Stimulated activated CD8-positive, alpha-beta memory T cell treated with anti-CD3 and anti-CD28 coated beads, Interleukin-4, amount 100 ng/mL, for 4 hours (primary cell): Measurements from ENCODE around the gene RTN4.

Experiments used
- DNase-seq, 2 donors: peaks; one replicate each; pipeline ENCODE4 v3.0.0-alpha.2; 2020; ENCODE audit warnings: low read depth in 2 of 2, low spot score in 1 of 2

The RTN4 gene

DNA sequence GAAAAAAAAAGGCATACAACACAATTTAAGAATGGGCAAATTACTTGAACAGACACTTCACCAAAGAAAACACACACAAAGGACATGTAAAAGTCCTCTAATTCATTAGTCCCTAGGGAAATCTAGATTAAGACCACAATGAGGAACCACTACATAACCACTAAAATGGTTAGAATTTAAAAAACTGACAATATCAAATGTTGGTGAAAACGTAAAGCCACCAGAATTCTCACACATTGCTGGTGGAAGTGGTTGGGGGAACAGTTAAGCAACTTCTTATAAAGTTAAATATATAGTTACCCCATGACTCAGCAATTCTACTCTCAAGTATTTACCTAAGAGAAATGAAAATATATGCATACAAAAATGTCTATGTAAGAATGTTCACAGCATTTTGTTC, 11.8 kb downstream of the RTN4 start:
- no peak for DNase-seq

DNA sequence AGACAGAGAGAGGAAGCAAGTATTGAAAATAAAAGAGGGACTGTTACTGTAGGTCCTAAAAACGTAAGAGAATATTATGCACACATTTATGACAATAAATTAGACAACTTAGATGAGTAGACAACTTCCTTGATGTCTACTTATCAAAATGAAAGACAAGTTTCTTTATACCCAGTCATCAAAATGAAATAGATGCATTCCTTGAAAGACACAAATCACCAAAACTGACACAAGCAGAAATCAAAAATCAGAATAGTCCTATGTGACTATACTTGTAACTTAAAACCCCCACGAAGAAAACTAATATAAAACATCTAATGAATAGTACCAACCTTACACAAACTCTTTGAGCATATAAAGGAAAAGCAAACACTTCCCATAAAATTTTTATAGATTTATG, 14.5 kb downstream of the RTN4 start:
- no peak for DNase-seq

DNA sequence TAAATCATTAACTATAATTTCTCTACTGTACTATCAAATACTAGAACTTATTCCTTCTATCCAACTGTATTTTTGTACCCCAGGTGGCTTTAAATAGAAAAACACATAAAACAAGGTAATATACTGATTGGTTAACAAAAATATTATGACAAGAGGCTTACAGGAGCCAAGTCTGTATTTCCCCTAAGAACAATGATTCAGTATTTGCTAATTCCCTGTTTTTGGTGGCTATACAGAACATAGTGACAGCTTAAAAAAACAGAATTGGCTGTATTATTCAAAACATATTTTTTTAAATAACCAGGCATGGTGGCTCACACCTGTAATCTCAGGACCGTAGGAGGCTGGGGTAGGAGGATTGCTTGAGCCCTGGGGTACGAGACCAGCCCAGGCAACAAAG, 16.3 kb downstream of the RTN4 start:
- DNase-seq, result no peak

DNA sequence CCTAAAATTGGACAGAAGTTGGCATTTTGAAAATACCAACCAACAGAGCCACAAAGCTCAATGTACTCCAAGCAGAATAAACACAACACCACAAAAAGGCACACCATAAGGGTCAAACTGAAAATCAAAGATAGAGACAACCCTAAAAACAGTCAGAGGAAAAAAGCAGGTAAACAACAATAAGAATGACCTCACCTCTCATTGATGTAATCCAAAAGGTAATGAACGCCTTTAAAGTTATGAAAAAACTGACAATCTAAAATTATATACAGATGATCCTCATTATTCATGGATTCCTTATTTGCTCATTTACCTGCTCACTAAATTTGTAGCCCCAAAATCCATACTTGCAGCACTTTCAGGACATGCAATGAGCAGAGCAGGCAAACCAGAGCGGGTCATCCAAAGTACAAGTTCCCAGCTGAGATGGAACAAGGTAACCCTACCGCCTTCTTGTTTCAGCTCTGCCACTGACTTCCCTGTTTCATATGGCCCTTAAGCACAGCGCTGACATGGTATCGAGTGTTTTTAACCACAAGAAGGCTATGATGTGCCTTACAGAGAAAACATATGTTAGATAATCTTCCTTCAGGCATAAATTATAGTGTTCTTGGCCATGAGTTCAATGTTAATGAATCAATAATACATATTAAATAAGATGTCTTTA, 17.0 kb downstream of the RTN4 start:
- no peak for DNase-seq

DNA sequence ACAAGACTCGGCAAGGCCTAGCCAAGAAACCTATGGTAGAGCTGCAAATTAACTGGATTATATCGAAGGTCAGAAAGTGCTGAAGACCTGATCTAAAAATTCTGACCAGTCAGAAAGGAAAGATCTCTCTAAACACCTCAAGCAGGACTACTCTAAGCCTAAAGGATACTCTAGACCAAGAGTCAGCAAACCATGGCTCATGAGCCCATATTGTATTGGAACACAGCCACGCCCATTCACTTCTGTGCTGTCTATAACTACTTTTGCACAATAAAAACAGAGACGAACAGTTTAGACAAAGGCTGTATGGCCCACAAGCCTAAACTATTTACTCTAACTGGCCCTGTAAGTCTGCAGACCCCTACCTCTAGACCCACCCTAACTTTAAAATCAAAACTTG, 18.7 kb downstream of the RTN4 start:
- no peak for DNase-seq

DNA sequence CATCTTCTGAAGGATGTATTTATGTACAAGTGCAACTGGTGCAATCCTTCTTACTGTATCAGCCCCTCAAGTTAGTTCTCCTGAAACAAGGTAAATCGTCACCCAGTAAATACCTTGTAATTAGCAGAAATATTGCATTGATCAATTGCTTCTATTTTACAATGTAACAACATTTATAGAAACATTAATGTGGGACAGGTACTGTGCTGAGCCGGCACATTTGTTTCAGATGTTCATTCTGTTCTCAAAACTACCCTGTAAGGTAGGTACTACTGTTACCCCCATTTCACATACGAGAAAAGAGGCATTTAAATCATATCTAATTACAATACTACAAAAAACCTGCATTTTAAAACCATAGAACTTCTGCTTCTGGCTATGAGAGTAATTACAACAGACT, 19.5 kb downstream of the RTN4 start:
- DNase-seq, result no peak

DNA sequence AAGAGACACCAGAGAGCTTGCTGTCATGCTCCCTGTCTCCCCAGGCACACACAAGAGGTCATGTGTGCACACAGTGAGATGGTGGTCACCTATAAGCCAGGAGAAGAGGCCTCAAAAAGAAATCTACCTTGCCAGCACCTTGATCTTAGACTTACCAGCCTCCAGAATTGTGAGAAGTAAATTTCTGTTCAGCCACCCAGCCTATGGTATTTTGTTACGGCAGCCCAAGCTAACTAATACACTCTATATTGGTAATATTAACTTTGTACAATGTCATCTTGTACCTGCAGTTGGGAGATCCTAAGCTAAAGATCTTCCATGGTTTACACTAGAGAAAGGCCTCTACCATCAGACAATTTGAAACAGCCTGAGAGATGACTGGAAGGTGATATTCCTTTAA, 21.2 kb downstream of the RTN4 start:
- DNase-seq, result no peak

DNA sequence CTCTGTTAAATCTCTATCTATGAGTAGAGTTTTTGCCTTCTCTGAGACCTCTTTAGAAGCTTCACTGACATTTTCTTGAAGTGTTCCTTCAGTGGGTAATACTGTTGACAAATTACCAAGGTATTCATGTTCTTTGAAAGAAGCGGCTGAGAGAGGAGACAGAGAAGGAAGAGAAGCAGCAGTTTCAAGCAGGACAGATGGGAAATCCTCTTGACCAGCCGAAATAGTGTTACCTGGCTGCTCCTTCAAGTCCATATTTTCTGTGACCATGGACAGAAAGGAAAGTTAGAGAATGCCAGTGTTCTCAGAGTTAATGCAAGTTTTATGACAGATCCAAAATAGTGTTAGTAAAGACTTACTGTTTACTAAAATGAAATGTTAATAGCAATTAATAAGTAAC, 23.0 kb downstream of the RTN4 start:
- no peak for DNase-seq

DNA sequence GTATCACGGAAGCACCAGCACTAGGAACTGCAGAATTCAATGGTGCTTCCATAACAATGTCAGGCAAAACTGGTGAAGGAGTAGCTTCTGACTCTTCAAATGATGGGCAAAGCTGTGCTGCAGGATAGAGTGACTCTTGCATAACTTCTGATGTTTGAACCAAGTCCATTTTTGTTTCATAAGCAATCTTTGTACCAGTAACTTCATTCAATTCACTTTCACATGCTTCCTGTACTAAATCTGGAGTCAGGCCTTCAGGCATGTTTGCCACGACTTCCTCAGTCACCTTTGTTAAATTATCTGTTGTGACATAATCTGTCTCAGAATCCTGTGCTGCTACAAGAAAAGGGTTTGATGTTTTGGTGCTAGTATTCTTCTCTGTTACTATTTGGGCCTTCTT, 24.0 kb downstream of the RTN4 start:
- DNase-seq, result no peak

DNA sequence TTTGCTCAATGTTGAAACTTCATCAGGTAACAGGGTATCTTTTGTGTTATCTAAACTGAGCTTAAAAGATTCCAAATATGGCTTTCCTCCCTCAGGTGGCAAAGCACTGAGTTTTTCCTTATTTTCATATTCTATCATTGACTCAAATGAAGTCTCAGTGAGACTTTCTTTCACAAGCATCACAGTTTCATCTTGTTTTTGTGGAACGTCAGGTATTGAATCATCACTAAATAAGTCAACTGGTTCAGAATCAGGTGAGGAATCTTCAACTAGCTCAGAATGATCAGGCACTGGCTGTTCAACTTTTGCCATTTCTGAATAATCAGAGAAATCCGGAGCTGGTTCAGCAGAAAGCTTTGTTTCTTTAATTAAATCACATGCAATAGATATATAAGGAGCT, 24.6 kb downstream of the RTN4 start:
- DNase-seq, result no peak

DNA sequence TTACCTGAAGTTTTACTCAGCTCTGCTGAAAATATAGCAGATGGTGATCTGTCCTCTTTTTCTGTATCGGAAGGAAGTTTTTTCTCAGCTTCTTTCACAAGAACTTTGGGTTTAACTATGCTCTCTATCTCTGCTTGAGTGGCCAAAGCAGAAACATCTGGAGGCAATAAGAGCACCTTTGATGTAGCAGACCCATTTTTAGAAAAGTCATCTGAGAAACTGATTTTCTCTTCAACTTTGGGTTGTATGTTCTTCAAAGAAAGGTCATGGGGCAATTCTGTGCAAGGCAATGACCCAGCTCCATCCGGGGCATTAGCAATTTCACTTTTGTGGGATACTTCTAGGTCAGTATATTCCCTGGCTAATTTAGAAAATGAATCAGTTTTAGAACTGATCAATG, 25.2 kb downstream of the RTN4 start:
- no peak for DNase-seq

DNA sequence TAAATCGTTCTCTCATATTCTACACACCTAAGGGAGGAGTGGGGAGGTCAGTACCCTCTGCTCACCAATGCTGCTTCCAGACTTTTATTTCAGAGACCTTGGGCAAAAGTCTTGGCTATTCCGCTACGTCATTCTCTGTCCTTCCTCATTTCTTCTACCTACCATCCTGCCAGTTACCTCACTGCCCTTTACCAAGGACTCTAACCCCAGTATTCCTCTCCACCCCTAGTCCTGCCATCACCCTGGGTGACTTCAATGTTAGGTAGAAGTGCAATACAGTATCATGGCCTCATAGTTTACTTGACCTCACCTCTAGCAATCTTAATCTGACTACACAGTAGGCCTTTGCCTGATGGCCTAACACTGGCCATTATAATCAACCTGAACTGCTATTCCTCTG, 27.8 kb downstream of the RTN4 start:
- no peak for DNase-seq

DNA sequence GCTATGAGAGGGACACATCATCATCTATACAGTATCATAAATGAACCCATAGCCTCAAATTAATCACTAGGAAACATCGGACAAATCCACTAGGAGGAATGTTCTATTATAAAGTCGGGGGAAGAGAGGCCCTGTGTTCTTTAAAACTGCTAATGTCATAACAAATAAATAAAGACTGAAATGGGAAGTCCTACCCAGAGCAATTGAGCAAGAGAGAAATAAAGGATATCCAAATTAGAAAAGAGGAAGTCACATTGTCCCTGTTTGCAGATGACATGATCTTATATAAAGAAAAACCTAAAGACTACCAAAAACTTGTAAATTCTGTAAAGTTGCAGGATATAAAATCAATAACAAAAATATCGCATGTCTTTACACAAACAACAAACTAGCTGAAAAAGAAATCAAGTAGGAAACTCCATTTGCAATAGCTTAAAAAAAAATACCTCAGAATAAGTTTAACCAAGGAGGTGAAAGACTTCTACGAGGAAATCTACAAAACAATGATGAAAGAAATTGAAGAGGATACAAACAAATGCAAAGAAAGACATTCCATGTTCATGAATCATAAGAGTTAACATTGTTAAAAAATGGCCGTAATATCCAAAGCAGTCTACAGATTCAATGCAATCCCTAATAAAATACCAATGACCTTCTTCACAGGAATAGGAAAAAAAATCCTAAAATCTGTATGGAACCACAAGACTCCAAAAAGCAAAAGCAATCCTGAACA, 30.6 kb downstream of the RTN4 start:
- DNase-seq, result no peak

DNA sequence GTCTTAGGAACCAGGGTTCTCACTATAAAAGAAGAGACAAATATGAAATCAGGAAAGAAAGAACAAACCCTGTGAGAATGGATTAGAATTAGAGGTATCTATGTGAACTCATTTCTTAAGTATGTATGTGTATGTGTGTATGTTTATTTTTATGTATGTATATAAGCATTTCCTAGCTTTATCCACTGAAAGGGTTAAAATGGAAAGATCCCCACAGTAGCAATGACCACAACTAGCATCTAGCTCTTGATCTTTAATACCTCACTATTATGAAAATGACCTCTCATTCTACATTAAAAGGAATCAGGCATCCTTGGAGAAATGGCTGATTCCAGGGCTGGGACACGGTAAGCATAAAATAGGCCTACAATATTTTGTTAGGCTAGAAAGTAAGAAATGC, 31.6 kb downstream of the RTN4 start:
- DNase-seq, result no peak

DNA sequence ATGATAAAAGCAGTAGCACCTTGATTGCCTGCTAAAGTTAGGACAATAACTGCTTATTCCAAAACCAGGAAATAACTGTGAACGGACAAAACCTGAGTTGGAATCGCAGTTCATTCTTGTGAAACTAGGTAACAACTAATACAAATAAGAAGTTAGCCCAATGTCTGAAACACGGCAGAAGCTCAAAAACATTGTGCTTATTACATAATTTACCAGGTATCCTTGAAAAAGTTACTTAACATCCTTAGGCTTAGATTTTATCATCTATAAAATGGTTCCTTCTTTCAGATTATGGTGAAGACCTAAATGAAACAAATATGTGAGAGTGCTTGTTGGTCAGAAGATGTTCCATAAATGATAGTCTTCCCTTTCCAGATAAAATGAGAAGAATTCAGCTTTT, 32.4 kb downstream of the RTN4 start:
- DNase-seq, result no peak

DNA sequence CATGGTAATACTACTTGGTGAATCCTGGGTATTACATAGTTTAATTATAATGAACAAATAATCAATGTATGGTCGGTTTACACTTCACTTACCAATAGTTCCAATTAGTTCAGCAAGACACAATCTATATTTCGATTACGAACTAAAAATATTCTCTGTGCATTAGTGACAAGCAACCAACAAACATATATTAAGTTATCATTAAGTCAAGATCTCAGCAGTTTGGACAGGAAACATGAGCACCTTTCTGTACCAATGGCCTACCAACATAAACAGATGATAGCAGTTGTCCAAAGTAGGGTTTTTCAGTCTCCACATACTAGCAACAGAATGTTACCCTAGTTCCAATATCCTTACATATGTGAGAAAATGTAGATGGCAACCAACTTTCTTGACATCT, 32.8 kb downstream of the RTN4 start:
- DNase-seq, result no peak

DNA sequence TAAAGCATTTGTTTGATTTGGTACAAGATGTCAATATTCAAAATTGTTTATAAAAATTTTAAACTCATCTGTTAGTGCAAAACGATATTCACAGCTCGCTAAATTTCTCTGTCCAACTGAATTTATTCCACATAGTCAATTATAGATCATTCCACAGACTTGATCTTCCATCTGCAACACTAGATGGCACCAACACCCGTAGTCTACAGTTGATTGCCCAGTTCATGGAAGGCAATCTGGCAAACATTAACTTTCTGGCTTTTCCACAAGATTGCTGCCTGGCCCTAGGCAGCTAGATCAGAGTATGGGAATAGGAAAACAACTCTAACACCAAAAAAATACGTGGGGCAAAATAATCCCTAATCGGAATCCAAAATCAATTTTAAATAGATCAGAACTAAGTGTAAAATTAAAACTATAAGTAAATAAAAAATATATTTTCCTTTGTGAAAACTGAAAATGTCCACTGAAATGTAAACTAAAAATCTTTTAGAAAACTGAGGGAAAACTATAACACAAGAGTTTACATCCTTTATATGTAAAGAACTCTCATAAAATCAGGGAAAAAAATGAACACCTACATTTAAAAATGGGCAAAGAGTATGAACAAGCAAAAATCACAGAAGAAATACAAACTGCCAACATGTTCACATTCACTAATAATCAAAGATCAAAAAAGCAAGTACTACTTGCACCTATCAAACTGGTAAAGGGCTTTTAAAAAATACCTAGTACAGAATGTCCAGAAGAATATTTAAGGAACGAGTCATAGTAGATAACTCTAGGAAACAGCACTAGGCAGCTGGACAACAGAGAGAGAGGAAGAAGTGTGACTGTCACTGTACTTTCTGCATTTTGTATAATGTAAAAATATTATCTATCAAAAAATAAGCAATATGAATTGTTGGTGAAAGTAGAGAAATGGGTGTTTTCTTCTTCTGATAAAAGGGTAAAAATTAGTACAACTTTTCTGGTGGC, 35.0 kb downstream of the RTN4 start:
- peak in 1 of 2 donors; percentile 9 for DNase-seq

DNA sequence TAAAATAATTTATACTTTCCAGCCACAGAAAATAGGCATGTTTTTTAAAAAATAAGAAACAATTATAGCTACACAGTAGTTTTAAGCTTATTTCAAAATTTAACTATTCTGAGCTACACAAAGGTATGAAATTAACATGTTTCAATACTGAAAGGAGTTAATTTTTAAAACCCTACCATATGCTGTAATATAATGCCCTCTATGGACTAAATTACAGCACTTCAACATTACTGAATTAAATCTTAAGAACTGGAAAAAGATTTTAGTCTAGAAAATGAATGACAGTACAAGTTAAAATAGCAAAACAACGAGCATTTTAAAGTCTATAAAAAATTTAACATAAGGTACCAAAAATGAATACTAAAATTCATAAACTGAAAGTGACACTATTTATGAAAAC, 36.3 kb downstream of the RTN4 start:
- DNase-seq, result no peak

DNA sequence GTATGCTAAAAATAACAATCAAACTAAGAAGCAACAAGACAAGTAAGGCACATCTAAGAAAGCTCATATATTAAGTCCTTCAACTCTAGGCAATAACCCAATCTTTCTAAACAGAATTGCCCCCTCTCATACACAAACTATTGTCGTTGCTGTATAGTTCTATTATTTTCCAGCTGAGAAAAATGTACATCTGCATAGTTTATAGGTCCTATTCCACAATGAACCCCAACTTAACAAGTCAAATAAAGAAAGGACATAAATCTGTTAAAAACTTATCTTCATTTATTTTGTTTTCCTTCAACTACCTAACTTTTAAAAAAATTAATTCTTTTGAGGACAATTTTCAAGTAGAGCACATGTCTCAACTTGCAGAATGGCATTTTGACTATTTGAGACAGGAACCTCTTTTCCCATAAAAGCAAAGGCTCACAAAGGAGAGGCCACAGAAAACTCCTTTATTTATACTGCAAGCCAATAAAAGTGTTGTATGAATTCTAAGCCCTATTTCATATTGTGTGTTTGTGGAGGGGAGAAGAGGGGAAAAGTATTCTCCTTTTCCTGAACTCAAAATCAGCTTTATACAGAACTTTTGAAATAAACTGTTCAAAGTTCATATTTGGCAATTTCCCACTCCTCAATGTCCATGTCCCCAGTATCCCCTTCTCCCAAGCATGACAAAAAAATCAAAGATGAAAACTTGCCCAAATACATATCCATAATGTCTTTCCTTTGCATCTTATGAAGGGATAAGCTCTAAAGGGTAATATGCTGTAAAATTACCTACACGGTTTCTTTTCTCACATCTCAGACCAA, 37.4 kb downstream of the RTN4 start:
- no peak for DNase-seq

DNA sequence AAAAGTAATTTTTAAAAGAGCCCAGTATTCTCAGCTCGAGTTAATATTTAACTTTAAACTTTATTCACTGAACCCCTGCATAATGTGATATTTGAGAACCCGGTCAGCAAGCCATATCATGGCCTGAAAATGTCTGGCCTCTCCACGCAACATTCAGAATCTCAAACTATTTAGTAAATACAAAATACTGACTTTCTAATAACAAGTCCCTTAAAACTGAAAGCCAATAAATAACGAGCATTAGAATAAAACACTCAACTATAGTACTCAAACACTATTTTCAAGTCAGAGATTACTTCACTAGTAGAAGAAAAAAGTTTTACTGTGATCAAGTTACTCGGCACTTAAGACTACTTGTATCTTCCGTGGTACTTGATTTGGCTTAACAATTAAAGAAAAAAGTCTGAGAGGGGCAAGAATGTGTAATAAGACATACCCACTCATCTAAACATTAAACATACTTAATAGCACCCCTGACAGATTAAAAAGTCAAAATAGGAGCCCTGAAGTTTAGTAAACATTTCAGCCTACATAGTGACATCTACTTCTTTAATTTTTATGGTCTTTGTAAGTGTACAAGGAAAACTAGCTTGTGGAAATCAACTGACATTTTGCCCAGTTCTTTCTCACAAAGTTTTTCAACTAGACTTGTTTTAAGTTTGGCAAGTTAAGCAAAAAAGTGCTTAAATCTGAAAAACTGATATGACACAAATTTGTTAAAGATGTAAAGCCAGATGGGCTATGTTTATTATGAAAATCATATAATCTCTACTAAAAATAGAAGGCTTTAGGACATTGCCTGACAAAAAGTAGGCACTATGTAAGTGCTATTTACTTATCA, 38.2 kb downstream of the RTN4 start:
- no peak for DNase-seq
